ENCODE measurements around the gene OXSM. TPM values are rescaled to one million over a fixed set of nuclear protein-coding genes. Genes with fewer than 3 reads are reported as not detected.
A peak's percentile ranks its signal among the peaks of the same experiment; 100 is the strongest.

The OXSM gene
- total RNA-seq, 1 donor from 2014 or later, result 1.6 TPM

- H3K9me3 Mint-ChIP-seq, result peaks cover 7% of the 10 kb centered on the region
- H3F3A ChIP-seq (ENCODE audit: low read depth), result no peaks in the 10 kb centered on the region
- no peaks in the 10 kb centered on the region for H3K36me3 ChIP-seq
- H3K4me2 ChIP-seq, result peak overlapping the region; percentile 83
- no peak overlapping the region for H2AFZ ChIP-seq (replicated peaks)
- H3K9me3 ChIP-seq (ENCODE audit: low read depth), result no peaks in the 10 kb centered on the region
- TF ChIP-seq CTCF (IDR thresholded peaks at IDR 0.05) (no peak), EZH2phosphoT487 (IDR thresholded peaks at IDR 0.05) (no peak), EZH2 (IDR thresholded peaks at IDR 0.05) (no peak)
- no peaks in the 10 kb centered on the region for H4K20me1 ChIP-seq (ENCODE audit: low read depth)
- peaks cover 7% of the 10 kb centered on the region for H3K27me3 ChIP-seq
- peaks cover 2% of the 10 kb centered on the region for H3K27me3 Mint-ChIP-seq (ENCODE audit: insufficient read depth, low read depth)
- H3K27ac ChIP-seq, result no peak overlapping the region
- H3K9ac ChIP-seq, result no peak overlapping the region
- H3K27ac Mint-ChIP-seq, result no peak overlapping the region
- peaks cover 10% of the 10 kb centered on the region for H3K4me1 ChIP-seq
- peak overlapping the region; percentile 93 for H3K4me3 ChIP-seq
- H3K4me1 Mint-ChIP-seq, result peaks cover 24% of the 10 kb centered on the region
- peak overlapping the region; percentile 93 for H3K4me3 Mint-ChIP-seq
- peaks cover 21% of the 10 kb centered on the region for H3K36me3 Mint-ChIP-seq
- H3K79me2 ChIP-seq (ENCODE audit: low read depth), result peaks cover 39% of the 10 kb centered on the region
- no peak for DNase-seq (ENCODE audit: low spot score)
Observed at GRCh38 chr3:25781145-25781757, 8.6 kb upstream of the OXSM start.

- Histone ChIP-seq H3K9ac (peak overlapping the region; percentile 54), H3K4me3 (peak overlapping the region; percentile 93), H3K9me3 (ENCODE audit: low read depth) (no peaks in the 10 kb centered on the region), H3F3A (ENCODE audit: low read depth) (no peaks in the 10 kb centered on the region), H4K20me1 (ENCODE audit: low read depth) (no peaks in the 10 kb centered on the region), H3K27ac (no peak overlapping the region), H3K4me1 (peaks cover 10% of the 10 kb centered on the region), H3K4me2 (peak overlapping the region; percentile 83), H3K36me3 (no peaks in the 10 kb centered on the region), H3K79me2 (ENCODE audit: low read depth) (peaks cover 39% of the 10 kb centered on the region), H2AFZ (replicated peaks) (no peak overlapping the region), H3K27me3 (peaks cover 7% of the 10 kb centered on the region)
- H3K4me1 Mint-ChIP-seq, result peaks cover 24% of the 10 kb centered on the region
- H3K4me3 Mint-ChIP-seq, result peak overlapping the region; percentile 93
- H3K27me3 Mint-ChIP-seq (ENCODE audit: insufficient read depth, low read depth), result peaks cover under 1% of the 10 kb centered on the region
- H3K9me3 Mint-ChIP-seq, result peaks cover 4% of the 10 kb centered on the region
- no peak for TF ChIP-seq EZH2 (IDR thresholded peaks at IDR 0.05)
- TF ChIP-seq EZH2phosphoT487 (IDR thresholded peaks at IDR 0.05), result no peak
- TF ChIP-seq CTCF (IDR thresholded peaks at IDR 0.05), result no peak
- H3K27ac Mint-ChIP-seq, result no peak overlapping the region
- H3K36me3 Mint-ChIP-seq, result peaks cover 14% of the 10 kb centered on the region
- peak; percentile 4 for DNase-seq (ENCODE audit: low spot score)
Observed at GRCh38 chr3:25781758-25782594, 7.9 kb upstream of the OXSM start.

GRCh38 chr3:25782636-25782937 lies 7.3 kb upstream of the OXSM start:
- H3K36me3 ChIP-seq, result no peaks in the 10 kb centered on the region
- H4K20me1 ChIP-seq (ENCODE audit: low read depth), result no peaks in the 10 kb centered on the region
- H3K27me3 Mint-ChIP-seq (ENCODE audit: insufficient read depth, low read depth), result no peaks in the 10 kb centered on the region
- peaks cover 7% of the 10 kb centered on the region for H3K27me3 ChIP-seq
- peak overlapping the region; percentile 54 for H3K9ac ChIP-seq
- H3K4me2 ChIP-seq, result peak overlapping the region; percentile 83
- peak overlapping the region; percentile 96 for H2AFZ ChIP-seq (replicated peaks)
- peaks cover 39% of the 10 kb centered on the region for H3K79me2 ChIP-seq (ENCODE audit: low read depth)
- H3K9me3 Mint-ChIP-seq, result peaks cover under 1% of the 10 kb centered on the region
- H3K36me3 Mint-ChIP-seq, result peaks cover 10% of the 10 kb centered on the region
- H3K4me1 Mint-ChIP-seq, result peaks cover 27% of the 10 kb centered on the region
- H3K4me3 Mint-ChIP-seq, result peak overlapping the region; percentile 93
- peaks cover 10% of the 10 kb centered on the region for H3K4me1 ChIP-seq
- H3F3A ChIP-seq (ENCODE audit: low read depth), result no peaks in the 10 kb centered on the region
- peak overlapping the region; percentile 93 for H3K4me3 ChIP-seq
- no peak for DNase-seq (ENCODE audit: low spot score)
- no peak overlapping the region for H3K27ac Mint-ChIP-seq
- TF ChIP-seq CTCF (IDR thresholded peaks at IDR 0.05) (no peak), EZH2 (IDR thresholded peaks at IDR 0.05) (no peak), EZH2phosphoT487 (IDR thresholded peaks at IDR 0.05) (no peak)
- H3K9me3 ChIP-seq (ENCODE audit: low read depth), result no peaks in the 10 kb centered on the region
- no peak overlapping the region for H3K27ac ChIP-seq
